ENCODE measurements around the gene METTL25.

METTL25 gene

DNA sequence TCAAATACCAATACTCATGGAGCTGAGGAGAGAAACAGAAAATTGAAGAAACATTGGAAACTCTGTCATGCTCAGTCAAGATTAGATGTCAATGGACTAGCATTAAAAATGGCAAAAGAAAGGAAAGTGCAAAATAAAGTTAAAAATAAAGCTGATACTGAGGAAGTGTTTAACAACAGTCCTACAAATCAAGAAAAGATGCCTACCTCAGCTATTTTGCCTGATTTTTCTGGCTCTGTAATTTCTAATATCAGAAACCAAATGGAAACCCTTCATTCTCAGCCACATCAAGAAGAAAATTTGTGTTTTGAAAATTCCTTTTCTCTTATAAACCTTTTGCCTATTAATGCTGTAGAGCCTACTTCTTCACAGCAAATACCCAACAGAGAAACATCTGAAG lies 40.5 kb downstream of the METTL25 start:
- no peak for DNase-seq (ENCODE audit: low spot score)
- in situ Hi-C loops (cut with MboI; ENCODE audit: low sequenced_read_pairs, unreplicated experiment) = loop anchor here (25.0 kb wide), 1 partner anchor 238 kb away; no protein-coding TSS in a partner anchor
- TF ChIP-seq, protein P1, sequence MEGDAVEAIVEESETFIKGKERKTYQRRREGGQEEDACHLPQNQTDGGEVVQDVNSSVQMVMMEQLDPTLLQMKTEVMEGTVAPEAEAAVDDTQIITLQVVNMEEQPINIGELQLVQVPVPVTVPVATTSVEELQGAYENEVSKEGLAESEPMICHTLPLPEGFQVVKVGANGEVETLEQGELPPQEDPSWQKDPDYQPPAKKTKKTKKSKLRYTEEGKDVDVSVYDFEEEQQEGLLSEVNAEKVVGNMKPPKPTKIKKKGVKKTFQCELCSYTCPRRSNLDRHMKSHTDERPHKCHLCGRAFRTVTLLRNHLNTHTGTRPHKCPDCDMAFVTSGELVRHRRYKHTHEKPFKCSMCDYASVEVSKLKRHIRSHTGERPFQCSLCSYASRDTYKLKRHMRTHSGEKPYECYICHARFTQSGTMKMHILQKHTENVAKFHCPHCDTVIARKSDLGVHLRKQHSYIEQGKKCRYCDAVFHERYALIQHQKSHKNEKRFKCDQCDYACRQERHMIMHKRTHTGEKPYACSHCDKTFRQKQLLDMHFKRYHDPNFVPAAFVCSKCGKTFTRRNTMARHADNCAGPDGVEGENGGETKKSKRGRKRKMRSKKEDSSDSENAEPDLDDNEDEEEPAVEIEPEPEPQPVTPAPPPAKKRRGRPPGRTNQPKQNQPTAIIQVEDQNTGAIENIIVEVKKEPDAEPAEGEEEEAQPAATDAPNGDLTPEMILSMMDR (IDR thresholded peaks at IDR 0.05; ENCODE audit: borderline replicate concordance, control extremely low read depth, extremely low read depth, insufficient read depth, missing control alignments) = no peak

DNA sequence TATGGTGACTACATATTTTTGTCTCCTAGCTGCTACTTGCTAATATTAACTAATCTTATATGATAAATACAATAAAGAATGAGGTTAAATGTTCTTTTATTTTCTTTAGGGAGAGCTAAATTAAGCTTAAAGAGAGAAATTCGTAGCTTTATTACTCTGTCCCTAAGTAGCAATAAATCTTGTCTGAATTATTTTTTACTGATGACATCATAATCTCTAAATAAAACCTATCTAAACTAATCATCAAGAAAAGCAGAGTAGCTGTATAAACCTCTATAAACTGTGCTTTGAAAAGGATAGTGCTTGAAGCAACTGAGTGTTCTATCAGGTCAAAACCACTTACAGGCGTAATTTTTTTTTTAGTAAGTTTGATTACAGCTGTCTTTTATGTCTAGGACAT lies 42.5 kb downstream of the METTL25 start:
- in situ Hi-C loops (cut with MboI; ENCODE audit: low sequenced_read_pairs, unreplicated experiment) = no loop called here
- DNase-seq (ENCODE audit: low spot score) = no peak
- TF ChIP-seq, protein P1 (IDR thresholded peaks at IDR 0.05; ENCODE audit: borderline replicate concordance, control extremely low read depth, extremely low read depth, insufficient read depth, missing control alignments) = no peak

DNA sequence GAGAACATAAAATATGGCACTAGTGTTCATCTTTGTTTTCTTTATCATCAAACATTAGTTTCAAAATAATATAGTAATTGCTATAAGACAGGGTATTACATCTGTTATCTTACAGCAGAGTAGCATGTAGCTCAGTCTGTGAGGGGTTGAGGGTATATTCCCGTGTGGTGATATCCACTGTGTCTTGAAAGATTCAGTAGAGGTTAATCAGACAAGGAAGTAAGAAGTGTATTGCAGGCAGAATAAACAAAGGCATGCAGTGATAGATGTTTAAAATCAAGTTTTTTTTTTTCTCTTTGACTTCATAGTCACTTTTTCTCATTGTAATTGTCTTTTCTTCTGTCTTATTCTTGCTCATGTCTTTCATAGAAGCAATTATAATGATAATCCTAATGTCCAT lies 48.3 kb downstream of the METTL25 start:
- in situ Hi-C loops (cut with MboI; ENCODE audit: low sequenced_read_pairs, unreplicated experiment) = no loop called here
- TF ChIP-seq, protein P1 (IDR thresholded peaks at IDR 0.05; ENCODE audit: borderline replicate concordance, control extremely low read depth, extremely low read depth, insufficient read depth, missing control alignments) = no peak
- no peak for DNase-seq (ENCODE audit: low spot score)

DNA sequence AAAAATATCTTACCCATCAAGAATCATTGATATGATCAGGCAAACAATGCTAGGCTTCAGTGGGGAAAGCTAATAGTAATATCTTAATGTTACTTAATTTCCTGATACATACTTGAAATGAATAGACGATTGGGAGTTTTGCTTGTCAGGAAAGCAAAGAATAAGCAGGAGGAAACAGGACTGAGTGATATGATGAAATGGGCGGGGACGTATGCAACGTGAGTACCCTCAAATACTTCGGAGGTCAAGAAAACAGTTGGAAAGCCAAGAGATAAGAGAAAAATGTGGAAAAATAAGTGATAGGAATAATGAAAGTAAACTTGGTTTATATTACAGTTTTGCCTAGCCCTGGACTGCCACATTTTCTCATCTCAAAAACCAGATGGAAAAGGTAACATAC lies 49.2 kb downstream of the METTL25 start:
- no peak for DNase-seq (ENCODE audit: low spot score)
- TF ChIP-seq, protein P1 (IDR thresholded peaks at IDR 0.05; ENCODE audit: borderline replicate concordance, control extremely low read depth, extremely low read depth, insufficient read depth, missing control alignments) = no peak
- in situ Hi-C loops (cut with MboI; ENCODE audit: low sequenced_read_pairs, unreplicated experiment) = no loop called here

DNA sequence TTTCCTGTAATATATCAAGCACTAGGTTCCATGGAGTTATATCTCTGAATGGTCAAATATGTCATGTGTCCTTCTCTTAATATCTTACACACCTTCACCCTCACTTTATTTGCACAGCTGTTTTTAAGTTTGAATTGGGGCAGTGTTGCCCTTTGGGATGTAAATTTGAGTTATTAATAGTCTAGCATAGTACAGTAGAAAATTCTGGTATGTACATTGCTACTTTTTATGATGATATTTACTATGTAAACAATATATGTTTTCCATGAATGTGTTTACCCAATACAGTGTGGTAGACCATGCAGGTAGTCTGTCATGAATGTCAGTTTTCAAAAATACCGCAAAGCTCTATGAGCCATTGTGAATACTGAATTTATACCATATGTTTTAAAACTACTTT lies 50.5 kb downstream of the METTL25 start:
- in situ Hi-C loops (cut with MboI; ENCODE audit: low sequenced_read_pairs, unreplicated experiment) = no loop called here
- no peak for DNase-seq (ENCODE audit: low spot score)
- TF ChIP-seq, protein P1 (IDR thresholded peaks at IDR 0.05; ENCODE audit: borderline replicate concordance, control extremely low read depth, extremely low read depth, insufficient read depth, missing control alignments) = no peak

DNA sequence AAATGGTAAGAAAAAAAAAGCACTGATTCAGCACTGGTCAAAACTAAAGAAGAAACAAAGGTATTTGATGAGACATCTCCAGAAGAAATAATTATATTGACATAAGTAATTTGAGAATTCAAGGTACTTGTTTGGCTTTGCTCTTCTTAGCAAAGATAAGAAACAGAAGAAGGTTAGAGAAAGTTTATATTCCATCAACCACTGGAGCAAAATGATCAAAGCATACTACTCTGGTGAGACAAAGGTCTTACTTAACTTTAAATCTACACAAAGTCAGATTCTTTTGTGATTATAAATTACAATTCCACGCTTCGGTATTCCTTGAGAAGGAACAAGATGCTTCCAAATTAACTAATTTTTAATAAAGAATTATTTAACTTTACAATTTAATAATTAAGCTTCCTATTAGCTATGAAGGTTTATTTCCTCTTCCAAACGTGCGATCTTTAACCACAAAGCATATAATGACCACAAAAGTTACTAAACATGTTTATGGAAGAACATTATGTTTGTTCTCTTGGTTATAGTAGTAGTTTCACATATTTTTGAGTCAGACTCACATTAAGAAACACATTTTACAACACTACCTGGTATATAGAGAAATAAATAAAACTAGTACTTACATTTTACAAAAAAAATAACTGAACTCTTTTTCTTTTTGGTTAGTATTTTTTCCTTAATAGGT lies 53.4 kb downstream of the METTL25 start:
- TF ChIP-seq, protein P1 (IDR thresholded peaks at IDR 0.05; ENCODE audit: borderline replicate concordance, control extremely low read depth, extremely low read depth, insufficient read depth, missing control alignments) = no peak
- in situ Hi-C loops (cut with MboI; ENCODE audit: low sequenced_read_pairs, unreplicated experiment) = no loop called here
- DNase-seq (ENCODE audit: low spot score) = no peak

Data from GM13976 (cell line).